H1 (cell line): ENCODE measurements around the gene DNAJC7. TPM values are rescaled to one million over a fixed set of nuclear protein-coding genes. Genes with fewer than 3 reads are reported as not detected.

Experiments
- CTBP2 ChIP-seq: IDR thresholded peaks from 2 replicates; pipeline ENCODE4 v1.7.0; 2011; ENCODE audit warnings: borderline replicate concordance, mild to moderate bottlenecking, moderate library complexity, mixed read lengths, low read length; ENCODE audit not compliant: insufficient read depth, insufficient read length
- TBP ChIP-seq: IDR thresholded peaks from 2 replicates; pipeline ENCODE4 v1.6.1; 2011; ENCODE audit warnings: low read depth, low read length, improper control_type of control experiment
- polyA plus RNA-seq, 7 experiments: library from polyadenylated mRNA; depleted of rRNA in 3 of 7; stranded (reverse) in 5 of 7; unstranded in 2 of 7; fragments of >200 nt in 5 of 7; fragments of 200-250 nt in 2 of 7; gene quantifications; 1 replicate in 5 of 7; 2 replicates in 1 of 7; 4 replicates in 1 of 7; pipeline versions ENCODE4 v1.2.1 to v1.2.3, GENCODE V29; 2011 to 2013; ENCODE audit warnings: missing spikeins in 2 of 7, mixed read lengths in 2 of 7
- total RNA-seq: library from RNA; stranded (reverse); fragmentation: NEBNext Ultra II Directional; extraction: Animal tissue kit (Norgen Biotek cat#: 25700); gene quantifications from 2 replicates; pipeline ENCODE4 v1.2.1, GENCODE V29; 2021
- TF ChIP-seq, protein P1 (sequence below): fragments of 300-600 bp; sonication (generic); IDR thresholded peaks from 2 replicates; pipeline ENCODE4 v1.7.1; 2012; ENCODE audit warnings: low read length, moderate library complexity, mild to moderate bottlenecking, inconsistent platforms; ENCODE audit not compliant: insufficient replicate concordance

The DNAJC7 gene
- total and polyA plus RNA-seq, 2 of the 8 experiments (the other 6 are each of a cell fraction or from before 2014, with no cell fraction given), result 31.0 to 148 TPM

DNA sequence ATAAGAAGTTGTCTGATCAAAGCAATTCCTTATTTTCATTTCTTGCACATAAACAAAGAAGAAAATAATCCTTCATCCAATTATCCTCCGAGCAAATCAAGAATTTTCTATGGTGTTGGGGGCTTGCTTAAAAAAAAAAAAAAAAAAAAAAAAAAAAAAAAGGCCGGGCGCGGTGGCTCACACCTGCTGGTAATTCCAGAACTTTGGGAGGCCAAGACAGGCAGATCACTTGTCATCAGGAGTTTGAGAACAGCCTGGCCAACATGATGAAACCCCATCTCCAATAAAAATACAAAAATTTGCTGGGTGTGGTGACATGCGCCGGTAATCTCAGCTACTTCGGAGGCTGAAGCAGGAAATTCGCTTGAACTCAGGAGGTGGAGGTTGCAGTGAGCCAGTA is 31.3 kb downstream of the DNAJC7 start (continued):
- TF ChIP-seq, protein P1, sequence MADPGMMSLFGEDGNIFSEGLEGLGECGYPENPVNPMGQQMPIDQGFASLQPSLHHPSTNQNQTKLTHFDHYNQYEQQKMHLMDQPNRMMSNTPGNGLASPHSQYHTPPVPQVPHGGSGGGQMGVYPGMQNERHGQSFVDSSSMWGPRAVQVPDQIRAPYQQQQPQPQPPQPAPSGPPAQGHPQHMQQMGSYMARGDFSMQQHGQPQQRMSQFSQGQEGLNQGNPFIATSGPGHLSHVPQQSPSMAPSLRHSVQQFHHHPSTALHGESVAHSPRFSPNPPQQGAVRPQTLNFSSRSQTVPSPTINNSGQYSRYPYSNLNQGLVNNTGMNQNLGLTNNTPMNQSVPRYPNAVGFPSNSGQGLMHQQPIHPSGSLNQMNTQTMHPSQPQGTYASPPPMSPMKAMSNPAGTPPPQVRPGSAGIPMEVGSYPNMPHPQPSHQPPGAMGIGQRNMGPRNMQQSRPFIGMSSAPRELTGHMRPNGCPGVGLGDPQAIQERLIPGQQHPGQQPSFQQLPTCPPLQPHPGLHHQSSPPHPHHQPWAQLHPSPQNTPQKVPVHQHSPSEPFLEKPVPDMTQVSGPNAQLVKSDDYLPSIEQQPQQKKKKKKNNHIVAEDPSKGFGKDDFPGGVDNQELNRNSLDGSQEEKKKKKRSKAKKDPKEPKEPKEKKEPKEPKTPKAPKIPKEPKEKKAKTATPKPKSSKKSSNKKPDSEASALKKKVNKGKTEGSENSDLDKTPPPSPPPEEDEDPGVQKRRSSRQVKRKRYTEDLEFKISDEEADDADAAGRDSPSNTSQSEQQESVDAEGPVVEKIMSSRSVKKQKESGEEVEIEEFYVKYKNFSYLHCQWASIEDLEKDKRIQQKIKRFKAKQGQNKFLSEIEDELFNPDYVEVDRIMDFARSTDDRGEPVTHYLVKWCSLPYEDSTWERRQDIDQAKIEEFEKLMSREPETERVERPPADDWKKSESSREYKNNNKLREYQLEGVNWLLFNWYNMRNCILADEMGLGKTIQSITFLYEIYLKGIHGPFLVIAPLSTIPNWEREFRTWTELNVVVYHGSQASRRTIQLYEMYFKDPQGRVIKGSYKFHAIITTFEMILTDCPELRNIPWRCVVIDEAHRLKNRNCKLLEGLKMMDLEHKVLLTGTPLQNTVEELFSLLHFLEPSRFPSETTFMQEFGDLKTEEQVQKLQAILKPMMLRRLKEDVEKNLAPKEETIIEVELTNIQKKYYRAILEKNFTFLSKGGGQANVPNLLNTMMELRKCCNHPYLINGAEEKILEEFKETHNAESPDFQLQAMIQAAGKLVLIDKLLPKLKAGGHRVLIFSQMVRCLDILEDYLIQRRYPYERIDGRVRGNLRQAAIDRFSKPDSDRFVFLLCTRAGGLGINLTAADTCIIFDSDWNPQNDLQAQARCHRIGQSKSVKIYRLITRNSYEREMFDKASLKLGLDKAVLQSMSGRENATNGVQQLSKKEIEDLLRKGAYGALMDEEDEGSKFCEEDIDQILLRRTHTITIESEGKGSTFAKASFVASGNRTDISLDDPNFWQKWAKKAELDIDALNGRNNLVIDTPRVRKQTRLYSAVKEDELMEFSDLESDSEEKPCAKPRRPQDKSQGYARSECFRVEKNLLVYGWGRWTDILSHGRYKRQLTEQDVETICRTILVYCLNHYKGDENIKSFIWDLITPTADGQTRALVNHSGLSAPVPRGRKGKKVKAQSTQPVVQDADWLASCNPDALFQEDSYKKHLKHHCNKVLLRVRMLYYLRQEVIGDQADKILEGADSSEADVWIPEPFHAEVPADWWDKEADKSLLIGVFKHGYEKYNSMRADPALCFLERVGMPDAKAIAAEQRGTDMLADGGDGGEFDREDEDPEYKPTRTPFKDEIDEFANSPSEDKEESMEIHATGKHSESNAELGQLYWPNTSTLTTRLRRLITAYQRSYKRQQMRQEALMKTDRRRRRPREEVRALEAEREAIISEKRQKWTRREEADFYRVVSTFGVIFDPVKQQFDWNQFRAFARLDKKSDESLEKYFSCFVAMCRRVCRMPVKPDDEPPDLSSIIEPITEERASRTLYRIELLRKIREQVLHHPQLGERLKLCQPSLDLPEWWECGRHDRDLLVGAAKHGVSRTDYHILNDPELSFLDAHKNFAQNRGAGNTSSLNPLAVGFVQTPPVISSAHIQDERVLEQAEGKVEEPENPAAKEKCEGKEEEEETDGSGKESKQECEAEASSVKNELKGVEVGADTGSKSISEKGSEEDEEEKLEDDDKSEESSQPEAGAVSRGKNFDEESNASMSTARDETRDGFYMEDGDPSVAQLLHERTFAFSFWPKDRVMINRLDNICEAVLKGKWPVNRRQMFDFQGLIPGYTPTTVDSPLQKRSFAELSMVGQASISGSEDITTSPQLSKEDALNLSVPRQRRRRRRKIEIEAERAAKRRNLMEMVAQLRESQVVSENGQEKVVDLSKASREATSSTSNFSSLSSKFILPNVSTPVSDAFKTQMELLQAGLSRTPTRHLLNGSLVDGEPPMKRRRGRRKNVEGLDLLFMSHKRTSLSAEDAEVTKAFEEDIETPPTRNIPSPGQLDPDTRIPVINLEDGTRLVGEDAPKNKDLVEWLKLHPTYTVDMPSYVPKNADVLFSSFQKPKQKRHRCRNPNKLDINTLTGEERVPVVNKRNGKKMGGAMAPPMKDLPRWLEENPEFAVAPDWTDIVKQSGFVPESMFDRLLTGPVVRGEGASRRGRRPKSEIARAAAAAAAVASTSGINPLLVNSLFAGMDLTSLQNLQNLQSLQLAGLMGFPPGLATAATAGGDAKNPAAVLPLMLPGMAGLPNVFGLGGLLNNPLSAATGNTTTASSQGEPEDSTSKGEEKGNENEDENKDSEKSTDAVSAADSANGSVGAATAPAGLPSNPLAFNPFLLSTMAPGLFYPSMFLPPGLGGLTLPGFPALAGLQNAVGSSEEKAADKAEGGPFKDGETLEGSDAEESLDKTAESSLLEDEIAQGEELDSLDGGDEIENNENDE, result no peak
- TF ChIP-seq CTBP2, result no peak
- TF ChIP-seq TBP, result no peak
